GM19238 (cell line): ENCODE results near the gene S100A9.

ENCODE experiments used
- DNase-seq: peaks from one replicate; pipeline ENCODE4 v3.0.0; 2011; ENCODE audit warnings: low spot score; ENCODE audit not compliant: insufficient read length

Gene S100A9

DNA sequence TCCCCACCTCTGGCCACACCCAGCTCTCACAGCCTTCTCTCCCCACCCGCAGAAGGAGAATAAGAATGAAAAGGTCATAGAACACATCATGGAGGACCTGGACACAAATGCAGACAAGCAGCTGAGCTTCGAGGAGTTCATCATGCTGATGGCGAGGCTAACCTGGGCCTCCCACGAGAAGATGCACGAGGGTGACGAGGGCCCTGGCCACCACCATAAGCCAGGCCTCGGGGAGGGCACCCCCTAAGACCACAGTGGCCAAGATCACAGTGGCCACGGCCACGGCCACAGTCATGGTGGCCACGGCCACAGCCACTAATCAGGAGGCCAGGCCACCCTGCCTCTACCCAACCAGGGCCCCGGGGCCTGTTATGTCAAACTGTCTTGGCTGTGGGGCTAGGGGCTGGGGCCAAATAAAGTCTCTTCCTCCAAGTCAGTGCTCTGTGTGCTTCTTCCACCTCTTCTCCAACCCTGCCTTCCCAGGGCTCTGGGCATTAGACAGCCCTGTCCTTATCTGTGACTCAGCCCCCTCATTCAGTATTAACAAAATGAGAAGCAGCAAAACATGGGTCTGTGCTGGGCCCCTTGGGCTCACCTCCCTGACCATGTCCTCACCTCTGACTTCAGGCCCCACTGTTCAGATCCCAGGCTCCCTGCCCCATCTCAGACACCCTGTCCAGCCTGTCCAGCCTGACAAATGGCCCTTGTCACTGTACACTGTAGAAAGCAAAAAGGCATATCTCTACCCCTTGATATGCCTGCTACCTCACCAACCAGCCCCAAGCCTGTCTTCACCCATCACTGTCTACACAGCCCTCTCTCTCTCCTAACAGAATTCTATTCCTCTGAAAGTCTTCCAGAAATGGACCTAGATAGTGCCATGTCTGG lies 3.2 kb downstream of the S100A9 start:
- DNase-seq = no peak

DNA sequence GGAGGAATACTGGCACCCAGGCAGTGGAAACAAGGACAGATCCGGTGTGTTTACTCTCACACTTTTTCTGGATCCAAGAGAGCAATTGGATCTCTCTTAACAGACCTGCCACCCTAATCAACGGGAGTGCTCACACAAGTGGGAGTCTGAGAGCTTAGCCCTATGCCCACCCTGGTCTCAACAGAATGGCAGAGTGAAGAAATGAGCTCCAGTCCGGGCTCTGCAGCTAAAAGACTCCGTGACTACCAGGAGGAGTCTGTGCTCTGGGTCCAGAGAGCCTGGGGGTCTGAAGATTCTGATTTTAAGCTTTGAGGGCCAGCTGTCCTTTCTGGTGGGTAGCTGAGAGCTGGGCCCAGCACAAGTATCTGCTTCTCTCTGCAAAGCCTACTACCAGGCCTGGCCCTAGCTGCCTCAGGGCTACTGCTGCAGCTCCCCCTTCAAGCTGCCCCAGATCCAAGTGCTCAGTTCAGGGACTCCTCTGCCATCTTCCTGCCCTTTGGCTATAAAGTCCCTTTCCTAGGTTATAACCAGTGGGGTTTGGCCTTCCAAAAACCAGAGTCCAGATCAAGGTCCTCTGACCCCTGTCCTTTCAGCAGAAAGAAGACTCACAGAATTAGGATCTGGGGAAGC lies 3.9 kb downstream of the S100A9 start:
- DNase-seq = no peak

DNA sequence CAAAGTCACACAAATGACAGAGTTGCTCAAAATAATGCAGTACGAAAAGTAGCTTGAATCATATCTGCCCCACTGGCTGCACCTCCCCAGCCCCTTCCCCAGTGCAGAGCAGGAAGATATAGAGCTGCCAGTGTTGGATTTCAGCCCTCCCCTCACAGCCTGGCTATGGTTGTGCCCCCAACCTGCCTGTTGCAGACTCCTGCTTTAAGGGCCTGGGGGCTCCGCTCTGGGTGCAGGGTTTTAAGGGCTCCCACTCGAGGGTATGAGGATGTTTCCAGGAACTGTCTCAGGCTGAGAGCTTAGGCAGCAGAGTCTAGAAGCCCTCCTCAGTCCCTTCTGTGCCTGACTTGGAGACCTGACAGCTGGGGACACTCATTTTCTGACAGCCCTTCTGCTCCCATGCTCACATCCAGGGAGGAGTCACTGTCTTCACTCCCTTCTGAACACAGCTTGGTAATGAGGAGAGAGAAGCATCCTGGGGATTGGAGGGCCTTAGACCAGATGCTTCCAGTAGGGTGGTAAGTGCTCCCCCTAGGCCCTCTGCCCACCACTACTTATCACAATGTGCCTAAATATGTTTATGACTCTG lies 4.6 kb downstream of the S100A9 start:
- DNase-seq = no peak

DNA sequence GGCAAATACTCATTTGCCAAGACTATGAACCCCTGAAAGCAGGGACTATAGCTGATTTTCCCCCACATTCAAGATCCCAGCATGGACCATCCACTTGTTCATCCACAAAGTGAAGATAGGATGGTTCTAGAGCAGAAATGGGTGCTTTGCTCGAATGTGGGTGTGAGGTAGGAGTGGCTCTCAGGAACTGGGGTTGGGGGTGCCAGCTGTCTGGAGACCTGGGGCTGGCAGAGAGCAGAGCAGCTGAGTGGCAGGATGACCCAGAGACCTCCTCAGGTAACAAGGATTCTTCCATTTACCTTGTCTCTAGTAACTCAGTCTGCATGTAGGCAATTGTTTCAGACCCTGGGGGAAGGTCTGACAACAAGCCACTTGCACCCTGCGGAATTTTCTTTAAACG lies 6.0 kb downstream of the S100A9 start:
- DNase-seq = no peak

DNA sequence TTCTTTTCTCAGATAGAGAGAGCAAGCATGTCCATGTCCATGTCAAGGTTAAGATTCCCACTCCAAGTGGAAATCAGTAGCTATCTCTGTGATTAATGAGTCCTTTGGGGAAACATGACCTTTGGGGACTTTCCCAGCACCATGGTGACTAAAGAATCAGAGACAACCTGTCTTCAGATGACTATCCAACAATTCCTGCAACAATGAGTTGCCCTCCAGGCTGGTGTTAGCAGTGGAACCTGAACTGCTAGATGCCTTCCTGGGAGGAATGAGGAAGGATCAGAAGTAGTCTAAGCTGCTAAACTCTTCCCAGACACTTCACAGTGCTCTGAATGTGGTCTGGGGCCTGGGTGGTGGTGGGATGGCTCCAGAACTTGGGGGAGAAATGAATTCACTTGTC lies 6.5 kb downstream of the S100A9 start:
- DNase-seq = no peak

DNA sequence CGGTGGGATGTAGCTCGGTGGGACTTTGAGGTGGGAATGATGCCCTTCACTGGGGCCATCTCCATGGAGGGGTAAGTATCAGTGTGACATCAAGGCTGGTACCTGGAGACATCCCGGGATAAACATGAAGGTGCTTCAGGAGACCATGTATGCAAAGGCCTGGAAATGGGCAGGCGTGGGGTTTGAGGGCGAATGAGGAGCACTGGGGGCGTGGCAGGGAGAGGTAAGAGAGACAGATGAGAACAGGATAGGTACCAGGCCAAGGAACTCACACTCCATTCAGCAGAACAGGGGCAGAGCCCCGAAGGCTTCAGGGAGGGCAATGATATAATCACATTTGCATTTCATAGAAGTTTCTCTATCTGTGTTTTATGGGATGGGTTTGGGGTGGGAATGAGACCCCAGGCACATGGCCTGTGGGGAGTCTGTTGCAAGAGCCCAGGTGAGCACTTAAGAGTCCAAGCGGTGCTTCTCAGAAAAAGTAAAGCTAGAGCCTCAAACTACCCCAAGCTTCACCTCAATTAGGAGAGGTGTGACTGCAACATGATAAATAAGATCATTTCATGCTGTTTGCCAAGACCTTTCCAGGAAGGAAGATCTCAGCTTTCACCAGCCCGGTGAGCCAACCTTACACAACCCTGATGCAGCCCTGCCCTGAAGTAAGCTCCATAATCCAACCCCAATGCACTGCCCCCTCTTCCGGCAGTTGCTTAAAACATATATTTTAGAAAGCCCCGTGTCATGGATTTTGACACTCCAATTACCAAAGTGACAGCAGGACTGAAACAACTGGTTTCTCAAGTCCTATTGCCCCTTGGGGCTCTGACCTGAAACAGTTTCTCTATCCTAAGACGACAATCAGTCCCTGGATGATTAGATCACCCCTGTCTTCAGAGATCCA lies 7.4 kb downstream of the S100A9 start:
- no peak for DNase-seq

DNA sequence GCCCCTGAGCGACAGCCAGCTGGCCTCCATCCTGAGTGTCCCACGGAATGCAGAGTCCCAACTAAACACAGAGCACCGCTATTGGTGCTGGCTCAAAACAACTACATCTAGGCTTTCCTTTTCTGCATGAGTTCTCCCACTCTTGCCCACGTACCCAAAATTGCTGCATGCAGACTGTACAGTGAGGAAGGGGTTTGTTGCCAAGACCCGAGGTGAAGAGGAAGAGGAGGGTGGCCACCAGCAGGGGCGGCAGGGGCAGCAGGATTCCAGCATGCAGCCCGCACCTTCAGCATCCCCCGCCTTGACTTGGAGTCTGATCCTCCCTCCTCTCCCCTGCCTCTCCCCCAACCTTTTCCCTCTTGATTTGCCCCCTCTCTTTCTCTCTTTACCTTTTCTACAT lies 8.0 kb downstream of the S100A9 start:
- no peak for DNase-seq

DNA sequence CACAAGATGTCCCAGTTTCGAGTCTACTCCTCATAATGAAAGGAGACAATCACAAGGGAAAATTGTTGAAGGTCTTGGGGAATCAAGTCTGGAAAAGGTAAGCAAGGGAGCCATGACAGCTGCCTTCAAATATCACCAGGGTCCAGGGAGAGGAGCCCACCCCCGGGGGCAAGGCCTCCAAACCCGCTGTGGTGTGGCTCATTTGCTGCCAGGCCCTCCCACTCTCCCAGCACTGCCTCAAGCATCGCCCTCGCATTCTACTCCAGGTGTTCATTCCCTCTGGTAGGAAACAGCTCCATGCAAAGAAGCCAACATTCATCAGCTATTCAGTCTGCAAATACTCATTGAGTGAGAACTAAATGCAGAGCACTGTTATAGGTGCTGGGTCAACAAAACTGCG lies 8.6 kb downstream of the S100A9 start:
- DNase-seq = no peak

DNA sequence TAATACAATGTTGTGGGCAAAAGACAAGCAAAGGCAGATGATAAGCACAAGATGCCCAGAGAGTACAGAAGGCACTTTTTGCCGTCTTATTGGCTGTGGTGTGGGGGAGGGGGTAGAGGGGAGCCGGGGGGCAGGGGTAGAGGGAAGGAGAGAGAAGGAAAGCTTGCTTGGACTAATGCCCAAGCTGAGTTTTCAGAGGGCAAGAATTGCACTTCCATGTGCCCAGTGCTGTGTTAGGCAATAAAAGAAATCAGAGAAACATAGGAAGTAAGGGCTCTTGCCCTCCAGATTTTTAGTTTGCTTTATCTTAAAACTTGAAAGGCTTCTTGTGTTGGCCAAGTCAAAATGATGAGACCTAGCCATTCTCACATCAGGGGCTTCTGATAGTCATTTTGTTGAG lies 9.4 kb downstream of the S100A9 start:
- no peak for DNase-seq

DNA sequence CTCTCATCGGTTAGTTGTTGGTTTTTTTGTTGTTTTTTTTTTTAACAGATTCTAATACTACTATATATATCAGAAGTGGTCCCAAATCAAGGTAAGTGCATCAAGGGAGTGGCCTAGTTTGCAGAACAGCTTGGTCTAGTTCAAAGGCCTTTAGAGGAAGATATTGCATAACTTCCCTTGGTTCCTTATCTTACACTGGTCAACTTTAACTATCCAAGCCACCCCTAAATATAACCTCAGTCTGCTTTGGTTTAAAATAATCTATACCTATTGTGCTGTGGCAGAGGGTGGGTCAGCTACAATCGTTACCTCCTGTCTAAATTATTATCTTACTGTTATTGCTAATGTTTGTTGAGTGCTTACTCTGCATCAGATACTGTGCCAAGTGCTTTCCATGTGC lies 10.8 kb downstream of the S100A9 start:
- no peak for DNase-seq

DNA sequence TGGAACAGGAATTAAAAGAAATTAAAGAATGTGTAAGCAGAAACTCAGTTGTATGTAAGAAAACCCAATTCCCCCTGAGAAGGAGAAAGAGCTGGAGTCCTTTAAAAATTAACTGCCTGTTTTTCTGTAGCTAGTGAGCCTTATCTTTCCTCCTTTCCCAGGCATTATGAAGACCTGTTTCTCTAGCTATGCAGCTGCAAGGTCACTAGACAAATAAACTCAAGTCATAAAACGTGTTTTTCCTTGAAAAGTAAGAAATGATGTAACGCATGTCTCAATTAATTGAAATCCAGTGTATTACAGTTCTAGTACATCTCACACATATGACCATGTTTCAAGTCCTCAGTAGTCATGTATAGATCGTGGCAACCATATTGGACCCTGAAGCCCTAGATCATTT lies 12.5 kb downstream of the S100A9 start:
- no peak for DNase-seq

DNA sequence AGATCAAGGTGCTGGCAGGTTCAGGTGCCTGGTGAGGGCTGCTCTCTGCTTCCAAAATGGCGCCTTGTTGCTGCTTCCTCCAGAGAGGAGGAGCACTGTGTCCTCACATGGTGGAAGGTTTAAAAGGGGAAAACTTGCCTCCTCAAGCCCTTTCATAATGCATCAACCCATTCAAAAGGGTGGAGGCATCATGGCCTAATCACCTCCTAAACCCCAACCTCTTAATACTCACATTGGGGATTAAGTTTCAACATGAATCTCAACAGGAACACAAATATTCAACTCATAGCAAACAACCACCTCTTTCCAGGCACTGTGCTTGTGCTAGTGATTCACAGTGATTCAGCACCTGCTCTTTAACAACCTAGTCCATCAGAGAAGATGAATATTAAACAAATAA lies 13.6 kb downstream of the S100A9 start:
- no peak for DNase-seq

DNA sequence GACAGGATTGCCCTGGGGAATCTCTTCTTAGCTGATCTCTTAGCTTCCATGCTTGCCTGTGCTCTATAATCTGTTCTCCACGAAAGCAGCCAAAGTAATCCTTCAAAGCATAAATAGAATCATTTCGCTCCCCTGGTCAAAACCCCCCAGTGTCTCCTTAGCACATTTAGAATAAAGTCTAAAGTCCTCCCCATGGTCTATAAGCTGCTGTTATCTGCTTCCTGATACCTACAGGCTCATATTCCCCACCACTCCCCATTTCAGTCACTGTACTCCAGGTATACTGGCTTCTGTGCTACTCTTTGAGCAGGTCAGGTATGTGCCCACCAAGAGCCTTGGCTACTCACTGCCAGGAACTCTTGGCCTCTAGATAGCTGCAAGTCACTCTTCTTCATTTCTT lies 14.9 kb downstream of the S100A9 start:
- no peak for DNase-seq

DNA sequence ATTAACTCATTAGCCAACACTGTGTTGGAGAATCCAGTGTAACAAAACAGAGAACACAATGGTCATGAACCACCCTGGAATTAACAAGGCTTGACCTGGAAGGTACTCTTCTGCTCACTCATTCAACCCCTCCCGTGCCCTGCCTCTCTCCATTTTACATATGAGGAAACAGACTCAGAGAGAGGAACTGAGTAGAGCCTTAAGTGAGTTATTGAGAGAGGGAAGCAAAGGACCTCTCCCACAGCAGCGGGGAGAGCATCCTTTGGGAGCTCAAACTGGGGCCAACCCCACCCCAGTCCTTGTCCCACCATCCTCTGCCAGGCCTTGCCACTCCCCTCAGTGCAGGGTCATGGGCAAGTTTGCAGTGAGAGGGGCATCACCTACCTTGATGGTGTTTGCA lies 16.4 kb downstream of the S100A9 start:
- no peak for DNase-seq

DNA sequence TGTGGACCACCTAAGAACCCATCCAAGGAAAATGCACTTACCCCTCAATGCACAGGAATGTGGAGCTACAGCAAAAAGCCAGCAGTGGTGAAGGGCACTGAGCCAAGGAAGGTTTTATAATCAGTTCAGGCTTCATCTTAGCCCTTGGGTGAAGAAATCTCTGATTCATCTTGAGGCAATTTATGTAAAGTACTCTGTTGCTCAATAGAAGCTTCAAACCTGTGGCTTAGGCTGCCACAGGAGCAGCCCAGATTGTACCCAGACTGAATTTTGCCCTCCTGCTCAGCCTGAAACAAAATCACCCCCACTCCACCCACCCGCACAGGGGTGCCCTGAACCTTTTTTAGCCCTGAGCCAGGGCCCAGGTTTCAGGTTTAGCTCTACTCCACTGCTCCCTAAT lies 17.9 kb downstream of the S100A9 start, which contains the start of gene S100A12:
TSS of gene S100A12 (minus strand) at position 111 of the 400 bp plus-strand sequence. CDS start 1,029 bp downstream, outside the sequence.
- no peak for DNase-seq

DNA sequence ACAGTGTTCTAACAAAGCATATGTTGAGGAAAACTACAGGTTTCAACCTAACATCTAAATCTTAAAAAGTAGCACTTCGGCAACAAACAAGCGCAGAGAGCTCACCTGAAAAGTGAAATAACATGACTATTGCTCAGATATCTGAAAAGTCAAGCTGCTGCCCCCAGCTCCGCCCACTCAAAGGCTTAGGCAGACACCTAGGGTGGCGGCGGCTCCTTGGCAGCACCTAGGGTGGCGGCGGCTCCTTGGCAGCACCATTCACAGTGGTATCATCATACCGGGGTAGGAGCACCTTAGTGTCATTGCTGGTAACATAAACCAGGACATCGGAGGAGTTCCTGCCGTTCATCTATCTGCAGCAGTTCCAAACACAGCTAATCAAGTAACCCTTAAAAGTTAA lies 21.9 kb downstream of the S100A9 start:
- DNase-seq = no peak

DNA sequence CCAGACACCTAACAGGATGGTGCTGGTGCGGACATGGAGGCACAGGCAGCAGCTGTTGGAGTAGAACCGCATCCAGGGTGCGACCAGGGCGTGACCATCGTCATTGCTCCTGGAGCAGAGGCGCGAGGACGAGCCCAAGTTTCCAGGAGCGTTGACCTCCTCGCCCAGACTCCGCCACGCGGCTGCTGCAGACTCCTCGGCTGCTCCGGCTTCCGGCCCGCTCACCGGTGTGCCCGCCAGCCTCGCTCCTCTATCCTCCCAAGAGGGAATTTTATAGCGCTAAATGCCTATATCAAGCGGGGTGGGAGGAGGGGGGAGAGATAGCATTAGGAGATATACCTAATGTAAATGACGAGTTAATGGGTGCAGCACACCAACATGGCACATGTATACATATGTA lies 23.1 kb downstream of the S100A9 start:
- DNase-seq = no peak

DNA sequence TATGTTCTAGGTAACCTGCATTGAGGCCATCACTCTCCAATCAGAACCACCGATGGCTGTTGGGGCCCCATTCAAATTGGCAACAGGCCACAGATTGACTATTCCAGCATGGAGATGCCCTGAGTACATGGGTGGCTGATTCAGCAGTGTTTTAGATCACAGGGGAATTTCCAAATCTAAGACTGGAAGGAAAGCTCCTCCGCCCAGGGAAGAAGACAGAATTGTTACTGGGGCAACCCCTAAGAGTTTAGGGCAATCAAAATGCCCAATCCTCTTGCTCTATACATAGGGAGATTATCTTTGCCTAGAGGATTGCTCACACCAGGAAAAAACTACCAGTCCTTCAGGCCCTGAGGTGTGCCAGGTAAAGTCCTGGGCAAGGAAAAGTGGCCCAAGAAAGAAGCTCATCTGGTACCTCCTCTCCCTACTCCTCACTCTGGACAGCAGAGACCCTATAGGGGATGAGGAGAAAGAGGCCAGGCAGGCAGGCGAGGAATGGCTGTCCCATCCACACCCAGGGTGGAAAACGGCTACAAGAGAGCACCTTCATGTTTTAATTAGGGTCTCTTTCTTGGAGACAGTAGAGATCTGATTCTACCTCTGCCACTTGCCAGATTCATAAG lies 27.4 kb downstream of the S100A9 start:
- DNase-seq = no peak

DNA sequence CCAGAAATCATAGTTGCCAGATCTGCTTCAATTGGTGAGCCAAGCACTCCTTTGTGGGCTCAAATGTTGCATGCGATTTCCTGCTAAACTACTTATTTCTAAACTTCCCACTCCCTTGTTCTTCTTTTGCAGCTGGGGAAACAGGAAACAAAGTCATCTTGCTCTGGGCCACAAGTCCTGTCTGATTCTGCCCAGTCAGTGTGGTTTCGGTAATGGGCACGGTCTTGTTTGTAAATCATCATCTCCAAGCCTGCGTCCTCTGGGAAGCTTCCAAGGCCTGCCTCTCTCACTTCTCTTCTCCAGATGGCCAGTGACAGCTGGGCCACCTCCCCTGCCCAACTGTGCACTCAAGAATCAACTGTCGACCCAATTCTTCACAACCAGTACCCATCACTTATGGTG lies 28.8 kb downstream of the S100A9 start:
- no peak for DNase-seq

DNA sequence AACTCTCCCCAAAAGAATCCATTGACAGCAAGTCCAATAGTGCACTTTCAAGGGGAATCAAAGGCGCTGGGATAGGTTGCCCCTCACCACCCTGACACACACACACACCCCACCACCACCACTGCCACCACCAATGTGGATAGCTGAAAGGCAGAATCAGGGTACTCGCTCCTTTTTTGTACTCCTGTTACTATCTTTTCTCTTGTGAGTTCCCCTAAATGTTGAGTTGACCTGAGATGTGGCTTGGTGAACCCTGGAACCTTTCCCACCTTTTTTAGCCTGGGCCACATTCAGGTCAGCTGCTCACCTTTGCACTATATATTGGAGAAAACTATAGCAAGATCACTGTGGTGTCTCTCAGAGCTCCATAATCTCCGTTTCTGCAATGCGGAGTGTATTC lies 29.3 kb downstream of the S100A9 start:
- DNase-seq = no peak

DNA sequence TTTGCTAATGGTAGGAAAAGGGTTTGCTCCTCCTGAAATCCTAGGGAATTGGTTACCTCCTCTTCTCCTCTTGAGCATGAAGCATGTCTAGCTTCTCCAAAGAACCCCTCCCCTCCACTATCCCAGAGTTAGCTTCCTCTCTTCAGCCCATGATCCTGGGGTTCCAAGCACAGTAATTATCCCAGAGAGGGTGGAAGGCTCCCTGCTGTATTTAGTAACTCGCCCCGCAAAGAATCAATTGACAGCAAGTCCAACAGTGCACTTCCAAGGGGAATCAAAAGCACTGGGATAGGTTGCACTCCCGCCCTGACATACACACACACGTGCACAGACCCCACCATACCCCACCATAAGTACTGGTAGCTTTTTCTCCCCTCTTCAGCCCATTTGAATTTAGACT lies 30.1 kb downstream of the S100A9 start:
- DNase-seq = no peak
